Kidney tubule cell (primary cell): ENCODE measurements around the gene GRIK2.
A peak's percentile ranks its signal among the peaks of the same experiment; 100 is the strongest.

ENCODE experiments used
- DNase-seq: peaks from one replicate; pipeline ENCODE4 v3.0.0-alpha.2; 2018; ENCODE audit warnings: low spot score

GRIK2 gene

GRCh38 chr6:101799531-101799930, 406.0 kb downstream of the GRIK2 start:
- no peak for DNase-seq

- no peak for DNase-seq
Observed at GRCh38 chr6:101800598-101800997, 407.1 kb downstream of the GRIK2 start.

- DNase-seq, result no peak
Observed at GRCh38 chr6:101803136-101803535, 409.6 kb downstream of the GRIK2 start.

DNA sequence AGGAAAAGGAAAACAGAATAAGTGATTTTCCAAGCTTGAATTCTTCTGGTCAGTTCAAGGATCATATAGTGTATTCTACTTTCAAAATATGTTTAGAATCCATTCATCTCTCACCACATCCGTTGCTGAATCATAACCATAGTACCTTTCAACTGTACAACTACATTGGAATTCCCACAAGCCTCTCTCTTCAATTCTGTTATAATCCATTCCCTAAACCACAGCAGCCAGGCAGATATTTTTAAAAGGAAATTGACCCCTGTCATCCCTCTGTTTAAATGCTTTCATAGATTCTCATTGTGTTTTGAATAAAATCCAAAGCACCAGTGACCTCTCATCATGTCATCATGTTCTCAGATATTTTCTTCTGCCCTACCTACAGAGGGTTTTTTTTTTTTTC, 412.7 kb downstream of the GRIK2 start:
- DNase-seq, result peak; percentile 38

DNA sequence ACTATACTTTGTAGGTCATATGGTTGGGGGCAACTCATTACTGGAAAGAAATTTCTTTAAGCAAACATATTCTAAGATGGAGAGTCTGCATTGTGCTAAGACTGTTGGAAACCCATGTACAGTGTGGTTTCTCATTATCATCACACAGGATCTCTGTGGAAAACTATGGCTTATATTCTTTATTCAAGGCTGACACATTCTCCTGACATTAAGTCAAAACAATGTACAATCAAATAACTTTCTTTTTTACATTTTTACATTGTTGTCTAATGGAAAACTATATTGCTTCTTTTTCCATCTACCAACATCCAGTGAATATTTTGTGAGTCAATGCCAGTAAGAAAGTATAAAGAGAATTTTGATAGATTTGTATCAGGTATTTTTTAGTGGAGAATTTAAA, 417.6 kb downstream of the GRIK2 start:
- DNase-seq, result no peak

DNA sequence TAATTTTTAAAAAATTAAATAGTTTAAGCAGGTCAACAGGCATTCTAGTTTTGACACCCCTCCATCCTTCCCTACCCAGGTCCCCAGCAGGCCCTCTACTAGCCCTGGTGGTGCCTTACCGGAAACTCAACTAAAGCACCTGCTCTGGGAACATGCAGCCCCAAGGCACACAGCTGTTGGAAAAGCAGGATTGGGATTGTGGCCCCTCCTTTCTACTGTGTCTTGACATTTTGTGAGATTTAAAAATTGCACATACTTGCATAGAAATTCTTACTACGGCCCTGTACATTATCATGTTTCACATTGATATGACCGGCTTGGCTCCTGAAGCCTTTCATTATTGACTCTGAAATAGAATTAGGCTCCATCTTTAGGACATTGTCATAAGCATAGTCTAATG, 423.2 kb downstream of the GRIK2 start:
- DNase-seq, result no peak

GRCh38 chr6:101818051-101818450, 424.5 kb downstream of the GRIK2 start:
- peak; percentile 60 for DNase-seq

GRCh38 chr6:101824551-101825345, 431.2 kb downstream of the GRIK2 start:
- no peak for DNase-seq

DNA sequence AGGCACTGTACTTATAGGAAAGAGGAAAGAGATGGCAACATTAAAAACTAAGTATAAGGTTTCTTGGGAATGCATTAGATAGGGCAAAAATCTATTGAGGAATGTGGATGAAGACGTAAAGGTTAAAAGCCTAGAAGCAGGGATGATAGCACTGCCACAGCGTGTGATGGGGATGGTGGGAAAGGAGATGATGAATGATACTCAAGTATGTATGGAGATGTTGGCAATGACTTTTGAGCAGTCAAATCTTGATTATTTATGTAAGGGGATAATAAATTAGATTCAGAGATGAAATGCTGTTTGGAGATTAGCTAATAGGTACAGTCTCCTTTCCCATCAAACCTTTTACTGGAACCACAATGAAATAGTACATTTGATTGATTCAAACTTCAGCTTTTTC, 432.8 kb downstream of the GRIK2 start:
- DNase-seq, result no peak

GRCh38 chr6:101826678-101827077, 433.2 kb downstream of the GRIK2 start:
- DNase-seq, result no peak

- DNase-seq, result peak; percentile 55
Observed at GRCh38 chr6:101830501-101831031, 437.1 kb downstream of the GRIK2 start.

GRCh38 chr6:101832371-101832770, 438.9 kb downstream of the GRIK2 start:
- DNase-seq, result no peak

GRCh38 chr6:101840100-101840499, 446.6 kb downstream of the GRIK2 start:
- DNase-seq, result no peak

GRCh38 chr6:101845172-101845571, 451.7 kb downstream of the GRIK2 start:
- no peak for DNase-seq

- DNase-seq, result no peak
Observed at GRCh38 chr6:101845621-101846020, 452.1 kb downstream of the GRIK2 start.

DNA sequence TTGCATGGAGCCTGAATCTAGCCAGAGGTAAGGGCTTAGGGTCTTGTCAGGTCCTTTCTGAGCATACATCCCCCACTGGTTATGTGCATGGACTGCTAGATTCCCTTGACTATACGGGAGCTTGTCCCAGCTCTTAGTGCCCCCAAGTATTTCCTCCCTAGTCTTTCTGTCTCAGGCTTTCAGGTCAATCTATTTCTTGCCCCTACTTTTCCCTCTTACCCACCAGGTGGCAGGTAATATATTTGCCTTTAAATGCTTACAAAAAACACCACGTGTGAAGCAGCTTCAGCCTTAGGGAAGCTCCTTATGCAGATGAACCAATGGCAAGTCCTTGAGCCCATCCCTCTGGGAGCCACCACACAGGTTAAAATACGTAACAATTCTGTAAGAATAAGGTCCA, 454.2 kb downstream of the GRIK2 start:
- DNase-seq, result no peak

- no peak for DNase-seq
Observed at GRCh38 chr6:101851911-101852310, 458.4 kb downstream of the GRIK2 start.

GRCh38 chr6:101853231-101854085, 459.9 kb downstream of the GRIK2 start:
- no peak for DNase-seq

- DNase-seq, result no peak
Observed at GRCh38 chr6:101876431-101876830, 482.9 kb downstream of the GRIK2 start.

DNA sequence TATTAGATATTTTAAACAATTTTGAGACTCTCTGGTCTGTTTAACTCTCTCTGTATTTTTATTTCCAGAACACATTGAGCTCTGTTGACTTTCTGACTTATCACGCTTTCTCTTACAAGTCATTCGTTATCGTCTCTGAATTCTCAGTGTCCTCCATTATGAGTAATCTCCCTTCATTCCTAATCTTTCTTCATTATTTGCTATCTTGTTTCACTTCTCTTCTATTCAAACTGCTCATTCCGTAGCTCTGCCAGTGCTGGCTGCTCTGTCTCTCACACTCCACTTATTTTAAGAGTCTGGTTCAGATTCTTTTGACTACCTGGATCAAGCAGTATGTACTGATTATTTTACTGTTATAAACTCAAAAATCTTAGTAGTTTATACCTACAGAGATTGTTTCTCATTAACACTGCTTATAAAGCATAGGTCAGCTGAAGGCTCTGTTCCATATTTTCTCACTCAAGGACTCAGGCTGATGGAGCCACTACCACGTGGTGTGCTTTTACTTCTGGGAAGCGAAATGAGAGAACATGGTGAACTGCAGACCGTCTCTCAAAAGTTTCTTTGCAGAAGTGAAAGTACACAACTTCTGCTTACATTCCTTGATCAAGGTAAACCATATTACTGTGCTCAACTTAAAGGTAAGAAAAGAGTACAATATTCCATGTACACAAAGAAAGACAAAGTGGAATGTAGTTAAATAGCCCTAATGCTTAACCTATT, 485.2 kb downstream of the GRIK2 start:
- no peak for DNase-seq

DNA sequence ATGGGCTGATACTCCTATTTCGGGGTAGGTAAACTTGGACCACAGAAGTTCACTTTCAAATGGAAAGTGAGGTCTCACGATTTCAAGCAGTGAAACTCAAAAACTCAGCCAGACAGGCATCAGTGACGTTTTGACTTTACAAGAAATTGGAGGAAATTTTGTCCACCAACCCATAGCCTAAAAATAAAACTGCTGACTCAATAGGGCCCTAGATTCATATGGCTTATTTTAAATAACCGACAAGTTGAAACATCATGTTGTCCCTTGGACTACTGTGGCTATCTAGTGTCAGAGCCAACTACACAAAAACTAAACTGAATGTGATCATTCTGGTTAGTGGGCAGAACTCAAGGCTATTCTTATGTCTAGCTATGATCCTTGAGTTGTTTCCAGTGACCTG, 486.3 kb downstream of the GRIK2 start:
- no peak for DNase-seq

DNA sequence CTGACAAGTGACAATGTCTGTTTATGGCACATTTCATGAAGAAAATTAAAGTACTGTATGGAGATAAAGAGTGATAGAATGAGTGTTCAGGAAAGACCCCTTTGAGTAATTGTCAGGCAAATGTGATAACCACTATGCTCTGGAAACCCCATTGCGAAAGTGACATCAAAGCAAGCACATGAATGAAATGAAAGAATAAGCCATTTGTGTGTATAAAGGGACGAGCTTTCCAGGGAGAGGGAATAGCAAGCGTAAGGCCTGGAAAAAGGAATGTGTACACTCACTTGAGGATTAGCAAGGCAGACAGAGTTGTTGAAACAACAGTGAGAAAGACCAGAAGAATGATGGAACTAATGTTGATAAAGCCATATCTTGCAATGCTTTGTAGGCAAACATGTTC, 490.0 kb downstream of the GRIK2 start:
- DNase-seq, result no peak
